ENCODE data around the gene RPTOR.
A peak's percentile ranks its signal among the peaks of the same experiment; 100 is the strongest.
"Not testable (repeated sequence)": the region's sequence is repeated elsewhere in the genome, so short reads cannot be mapped to it uniquely, and the experiment has no call there.

The RPTOR gene

GRCh38 chr17:80872501-80873306 lies 328.1 kb downstream of the RPTOR start:
- H3K27ac ChIP-seq (ENCODE audit: low read depth, low read length) = no peak overlapping the region
- H3K4me3 ChIP-seq (ENCODE audit: low read depth in 1 of 2, low read length in 2 of 2) = no peak overlapping the region
- H3K9ac ChIP-seq (ENCODE audit: low read depth in 1 of 2, low read length in 2 of 2) = no peak overlapping the region
- no peaks in the 10 kb centered on the region for H3K27me3 ChIP-seq (ENCODE audit: control insufficient read depth in 1 of 2, insufficient read depth in 2 of 2, low read length in 2 of 2)
- peaks cover 2 to 8% of the 10 kb centered on the region in 2 donors for H3K4me1 ChIP-seq (ENCODE audit: control insufficient read depth in 1 of 2, insufficient read depth in 2 of 2, low read length in 2 of 2)
- no peaks in the 10 kb centered on the region for H3K9me3 ChIP-seq (ENCODE audit: control insufficient read depth in 1 of 2, low read length in 2 of 2)
- peaks cover 2 to 3% of the 10 kb centered on the region in 2 donors for H3K36me3 ChIP-seq (ENCODE audit: control insufficient read depth in 1 of 2, insufficient read depth in 2 of 2, low read length in 2 of 2)

- Histone ChIP-seq H3K4me3 (ENCODE audit: low read depth in 1 of 2, low read length in 2 of 2) (no peak overlapping the region), H3K4me1 (ENCODE audit: control insufficient read depth in 1 of 2, insufficient read depth in 2 of 2, low read length in 2 of 2) (peaks cover 4 to 8% of the 10 kb centered on the region in 2 donors), H3K27me3 (ENCODE audit: control insufficient read depth in 1 of 2, insufficient read depth in 2 of 2, low read length in 2 of 2) (no peaks in the 10 kb centered on the region), H3K9me3 (ENCODE audit: control insufficient read depth in 1 of 2, low read length in 2 of 2) (no peaks in the 10 kb centered on the region), H3K27ac (ENCODE audit: low read depth, low read length) (no peak overlapping the region), H3K36me3 (ENCODE audit: control insufficient read depth in 1 of 2, insufficient read depth in 2 of 2, low read length in 2 of 2) (peaks cover 0 to 2% of the 10 kb centered on the region in 2 donors), H3K9ac (ENCODE audit: low read depth in 1 of 2, low read length in 2 of 2) (no peak overlapping the region)
Measured at GRCh38 chr17:80873307-80873951, 328.8 kb downstream of the RPTOR start.

DNA sequence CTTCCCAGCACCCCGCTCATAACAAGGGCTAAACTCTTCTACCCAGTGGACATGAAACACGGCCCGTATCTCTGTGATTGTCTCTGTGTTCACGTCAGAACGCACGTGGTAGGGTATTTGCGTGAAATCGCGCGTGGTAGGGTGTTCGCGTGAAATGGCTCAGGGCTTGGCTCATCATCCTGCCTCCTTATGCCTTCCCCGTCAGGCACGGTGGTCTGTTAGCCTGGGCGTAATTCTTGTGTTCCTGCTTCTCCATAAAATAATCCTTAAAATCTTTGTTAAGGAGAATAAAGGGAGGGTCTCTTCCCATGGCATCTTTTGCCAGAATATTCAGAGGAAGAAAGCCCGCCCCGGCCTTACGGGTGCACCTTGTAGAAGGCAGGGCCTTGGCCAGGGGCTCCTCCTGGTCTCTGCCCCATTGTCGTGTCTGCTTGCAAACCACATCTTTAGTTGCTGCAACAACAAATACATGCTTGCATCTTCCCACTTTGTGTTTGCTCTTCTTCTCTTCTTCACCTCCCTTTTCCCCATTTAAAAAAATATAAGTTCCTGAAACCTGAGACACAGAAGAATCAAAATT lies 330.3 kb downstream of the RPTOR start:
- Histone ChIP-seq H3K27ac (ENCODE audit: low read depth, low read length) (no peak overlapping the region), H3K36me3 (ENCODE audit: control insufficient read depth in 1 of 2, insufficient read depth in 2 of 2, low read length in 2 of 2) (peaks cover 0 to 8% of the 10 kb centered on the region in 2 donors), H3K4me1 (ENCODE audit: control insufficient read depth in 1 of 2, insufficient read depth in 2 of 2, low read length in 2 of 2) (peaks cover 4 to 8% of the 10 kb centered on the region in 2 donors), H3K4me3 (ENCODE audit: low read depth in 1 of 2, low read length in 2 of 2) (no peak overlapping the region), H3K27me3 (ENCODE audit: control insufficient read depth in 1 of 2, insufficient read depth in 2 of 2, low read length in 2 of 2) (no peaks in the 10 kb centered on the region), H3K9ac (ENCODE audit: low read depth in 1 of 2, low read length in 2 of 2) (no peak overlapping the region), H3K9me3 (ENCODE audit: control insufficient read depth in 1 of 2, low read length in 2 of 2) (no peaks in the 10 kb centered on the region)

DNA sequence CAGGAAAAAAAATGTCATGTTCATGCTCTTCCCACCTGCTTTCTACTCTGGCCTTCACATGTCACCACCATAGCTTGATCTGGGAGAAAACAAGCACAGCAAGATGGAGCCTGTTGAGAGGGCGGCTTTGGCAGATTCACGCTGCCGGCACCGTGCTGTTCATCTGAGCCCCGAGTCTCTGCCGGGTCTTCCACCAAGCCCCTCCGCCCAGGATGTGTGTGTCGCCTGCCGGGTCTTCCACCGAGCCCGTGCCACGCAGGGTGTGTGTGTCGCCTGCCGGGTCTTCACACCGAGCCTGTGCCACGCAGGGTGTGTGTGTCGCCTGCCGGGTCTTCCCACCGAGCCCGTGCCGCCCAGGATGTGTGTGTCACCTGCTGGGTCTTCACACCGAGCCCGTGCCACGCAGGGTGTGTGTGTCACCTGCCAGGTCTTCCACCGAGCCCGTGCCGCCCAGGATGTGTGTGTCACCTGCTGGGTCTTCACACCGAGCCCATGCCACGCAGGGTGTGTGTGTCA lies 330.9 kb downstream of the RPTOR start:
- not testable (repeated sequence) for H3K9ac ChIP-seq (ENCODE audit: low read depth in 1 of 2, low read length in 2 of 2); H3K9me3 ChIP-seq (ENCODE audit: control insufficient read depth in 1 of 2, low read length in 2 of 2); H3K27me3 ChIP-seq (ENCODE audit: control insufficient read depth in 1 of 2, insufficient read depth in 2 of 2, low read length in 2 of 2); H3K4me1 ChIP-seq (ENCODE audit: control insufficient read depth in 1 of 2, insufficient read depth in 2 of 2, low read length in 2 of 2); H3K4me3 ChIP-seq (ENCODE audit: low read depth in 1 of 2, low read length in 2 of 2); H3K27ac ChIP-seq (ENCODE audit: low read depth, low read length)
- peaks cover 0 to 14% of the 10 kb centered on the region in 2 donors for H3K36me3 ChIP-seq (ENCODE audit: control insufficient read depth in 1 of 2, insufficient read depth in 2 of 2, low read length in 2 of 2)

- H3K9me3 ChIP-seq (ENCODE audit: control insufficient read depth in 1 of 2, low read length in 2 of 2); H3K4me1 ChIP-seq (ENCODE audit: control insufficient read depth in 1 of 2, insufficient read depth in 2 of 2, low read length in 2 of 2); H3K27me3 ChIP-seq (ENCODE audit: control insufficient read depth in 1 of 2, insufficient read depth in 2 of 2, low read length in 2 of 2); H3K27ac ChIP-seq (ENCODE audit: low read depth, low read length); H3K9ac ChIP-seq (ENCODE audit: low read depth in 1 of 2, low read length in 2 of 2): not testable (repeated sequence)
- Histone ChIP-seq H3K36me3 (ENCODE audit: control insufficient read depth in 1 of 2, insufficient read depth in 2 of 2, low read length in 2 of 2) (peaks cover 0 to 18% of the 10 kb centered on the region in 2 donors), H3K4me3 (ENCODE audit: low read depth in 1 of 2, low read length in 2 of 2) (peak overlapping the region in 1 of 2 donors; percentile 43)
Measured at GRCh38 chr17:80876456-80876949, 331.9 kb downstream of the RPTOR start.

- Histone ChIP-seq H3K9ac (ENCODE audit: low read depth in 1 of 2, low read length in 2 of 2) (no peak overlapping the region), H3K4me3 (ENCODE audit: low read depth in 1 of 2, low read length in 2 of 2) (peak overlapping the region; percentile 6 to 43), H3K36me3 (ENCODE audit: control insufficient read depth in 1 of 2, insufficient read depth in 2 of 2, low read length in 2 of 2) (peaks cover 0 to 21% of the 10 kb centered on the region in 2 donors), H3K4me1 (ENCODE audit: control insufficient read depth in 1 of 2, insufficient read depth in 2 of 2, low read length in 2 of 2) (peaks cover under 1 to 4% of the 10 kb centered on the region in 2 donors), H3K27ac (ENCODE audit: low read depth, low read length) (no peak overlapping the region), H3K27me3 (ENCODE audit: control insufficient read depth in 1 of 2, insufficient read depth in 2 of 2, low read length in 2 of 2) (no peaks in the 10 kb centered on the region), H3K9me3 (ENCODE audit: control insufficient read depth in 1 of 2, low read length in 2 of 2) (no peaks in the 10 kb centered on the region)
Measured at GRCh38 chr17:80876950-80877728, 332.5 kb downstream of the RPTOR start.

GRCh38 chr17:80877729-80878303 lies 333.2 kb downstream of the RPTOR start:
- Histone ChIP-seq H3K36me3 (ENCODE audit: control insufficient read depth in 1 of 2, insufficient read depth in 2 of 2, low read length in 2 of 2) (peaks cover 0 to 25% of the 10 kb centered on the region in 2 donors), H3K4me3 (ENCODE audit: low read depth in 1 of 2, low read length in 2 of 2) (no peak overlapping the region), H3K9ac (ENCODE audit: low read depth in 1 of 2, low read length in 2 of 2) (no peak overlapping the region), H3K27me3 (ENCODE audit: control insufficient read depth in 1 of 2, insufficient read depth in 2 of 2, low read length in 2 of 2) (no peaks in the 10 kb centered on the region), H3K4me1 (ENCODE audit: control insufficient read depth in 1 of 2, insufficient read depth in 2 of 2, low read length in 2 of 2) (peaks cover 0 to 4% of the 10 kb centered on the region in 2 donors), H3K27ac (ENCODE audit: low read depth, low read length) (no peak overlapping the region), H3K9me3 (ENCODE audit: control insufficient read depth in 1 of 2, low read length in 2 of 2) (no peaks in the 10 kb centered on the region)

GRCh38 chr17:80878876-80879722 lies 334.5 kb downstream of the RPTOR start:
- Histone ChIP-seq H3K9ac (ENCODE audit: low read depth in 1 of 2, low read length in 2 of 2) (no peak overlapping the region), H3K9me3 (ENCODE audit: control insufficient read depth in 1 of 2, low read length in 2 of 2) (no peaks in the 10 kb centered on the region)

More at GRCh38 chr17:80878876-80879722, 334.5 kb downstream of the RPTOR start:
- H3K4me1 ChIP-seq (ENCODE audit: control insufficient read depth in 1 of 2, insufficient read depth in 2 of 2, low read length in 2 of 2) = peaks cover 0 to 4% of the 10 kb centered on the region in 2 donors
- no peak overlapping the region for H3K27ac ChIP-seq (ENCODE audit: low read depth, low read length)
- no peaks in the 10 kb centered on the region for H3K27me3 ChIP-seq (ENCODE audit: control insufficient read depth in 1 of 2, insufficient read depth in 2 of 2, low read length in 2 of 2)
- peaks cover 0 to 29% of the 10 kb centered on the region in 2 donors for H3K36me3 ChIP-seq (ENCODE audit: control insufficient read depth in 1 of 2, insufficient read depth in 2 of 2, low read length in 2 of 2)
- H3K4me3 ChIP-seq (ENCODE audit: low read depth in 1 of 2, low read length in 2 of 2) = no peak overlapping the region
